Smooth muscle cell of the coronary artery (primary cell): Measurements from ENCODE around the gene AATK. TPM values are rescaled to one million over a fixed set of nuclear protein-coding genes. Genes with fewer than 3 reads are reported as not detected.

ENCODE experiments used
- total RNA-seq: library from RNA; depleted of rRNA; stranded (reverse); fragments of >200 nt; gene quantifications from 2 replicates; pipeline ENCODE4 v1.2.3, GENCODE V29; 2014; ENCODE audit warnings: low replicate concordance

AATK gene, protein sequence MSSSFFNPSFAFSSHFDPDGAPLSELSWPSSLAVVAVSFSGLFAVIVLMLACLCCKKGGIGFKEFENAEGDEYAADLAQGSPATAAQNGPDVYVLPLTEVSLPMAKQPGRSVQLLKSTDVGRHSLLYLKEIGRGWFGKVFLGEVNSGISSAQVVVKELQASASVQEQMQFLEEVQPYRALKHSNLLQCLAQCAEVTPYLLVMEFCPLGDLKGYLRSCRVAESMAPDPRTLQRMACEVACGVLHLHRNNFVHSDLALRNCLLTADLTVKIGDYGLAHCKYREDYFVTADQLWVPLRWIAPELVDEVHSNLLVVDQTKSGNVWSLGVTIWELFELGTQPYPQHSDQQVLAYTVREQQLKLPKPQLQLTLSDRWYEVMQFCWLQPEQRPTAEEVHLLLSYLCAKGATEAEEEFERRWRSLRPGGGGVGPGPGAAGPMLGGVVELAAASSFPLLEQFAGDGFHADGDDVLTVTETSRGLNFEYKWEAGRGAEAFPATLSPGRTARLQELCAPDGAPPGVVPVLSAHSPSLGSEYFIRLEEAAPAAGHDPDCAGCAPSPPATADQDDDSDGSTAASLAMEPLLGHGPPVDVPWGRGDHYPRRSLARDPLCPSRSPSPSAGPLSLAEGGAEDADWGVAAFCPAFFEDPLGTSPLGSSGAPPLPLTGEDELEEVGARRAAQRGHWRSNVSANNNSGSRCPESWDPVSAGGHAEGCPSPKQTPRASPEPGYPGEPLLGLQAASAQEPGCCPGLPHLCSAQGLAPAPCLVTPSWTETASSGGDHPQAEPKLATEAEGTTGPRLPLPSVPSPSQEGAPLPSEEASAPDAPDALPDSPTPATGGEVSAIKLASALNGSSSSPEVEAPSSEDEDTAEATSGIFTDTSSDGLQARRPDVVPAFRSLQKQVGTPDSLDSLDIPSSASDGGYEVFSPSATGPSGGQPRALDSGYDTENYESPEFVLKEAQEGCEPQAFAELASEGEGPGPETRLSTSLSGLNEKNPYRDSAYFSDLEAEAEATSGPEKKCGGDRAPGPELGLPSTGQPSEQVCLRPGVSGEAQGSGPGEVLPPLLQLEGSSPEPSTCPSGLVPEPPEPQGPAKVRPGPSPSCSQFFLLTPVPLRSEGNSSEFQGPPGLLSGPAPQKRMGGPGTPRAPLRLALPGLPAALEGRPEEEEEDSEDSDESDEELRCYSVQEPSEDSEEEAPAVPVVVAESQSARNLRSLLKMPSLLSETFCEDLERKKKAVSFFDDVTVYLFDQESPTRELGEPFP (N-terminal part only)
- under 0.01 and 0.15 TPM in 2 replicates for total RNA-seq

DNA sequence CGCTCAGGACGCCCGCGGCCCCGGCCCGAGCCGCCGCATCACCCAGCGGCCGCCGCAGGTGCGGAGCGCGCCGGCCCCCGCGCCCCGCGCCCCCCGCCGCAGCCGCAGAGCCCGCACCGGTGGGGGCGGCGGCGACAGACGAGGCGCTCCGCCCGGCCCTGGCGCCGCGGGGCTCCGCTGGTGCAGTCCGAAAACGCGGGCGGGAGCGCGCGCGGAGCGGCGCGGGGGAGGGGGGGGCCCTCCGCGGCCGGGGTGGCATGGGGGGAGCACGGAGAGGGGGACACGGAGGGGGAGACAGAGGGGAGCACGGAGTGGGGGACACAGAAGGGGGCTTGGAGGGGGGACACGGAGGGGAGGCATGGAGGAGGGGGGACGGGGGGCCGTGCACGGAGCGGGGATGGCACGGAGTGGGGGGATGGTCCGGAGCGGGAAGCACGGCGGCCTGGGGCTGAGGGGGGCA is at the start of gene AATK:
TSS of gene AATK (minus strand) at position 189 of the 460 bp plus-strand sequence. CDS start 229 bp downstream, outside the sequence.

GRCh38 chr17:81165246-81166032 is 582 bp downstream of the AATK start, which contains the start of gene PVALEF:
Gene PVALEF, plus strand, starts transcription at chr17:81165507. Its CDS starts 15,720 bp downstream, at chr17:81181227.

Other genes starting within 250 kb of the AATK start
- gene CHMP6, start 174.4 kb downstream of the AATK start, total RNA-seq: 11.9 and 13.2 TPM in 2 replicates
- gene BAIAP2, start 131.1 kb downstream of the AATK start, total RNA-seq: 4.5 and 14.0 TPM in 2 replicates
- not detected in 2 replicates for gene PVALEF, start 714 bp downstream of the AATK start, total RNA-seq
- gene CEP131, start 56.7 kb upstream of the AATK start, total RNA-seq: 10.6 and 12.3 TPM in 2 replicates
- gene TEPSIN, start 72.8 kb upstream of the AATK start, total RNA-seq: 5.3 and 8.9 TPM in 2 replicates
- 45.4 and 98.8 TPM in 2 replicates for gene NDUFAF8, start 73.1 kb upstream of the AATK start, total RNA-seq
- 62.0 and 70.7 TPM in 2 replicates for gene SLC38A10, start 129.1 kb upstream of the AATK start, total RNA-seq
- gene BAHCC1, start 229.2 kb upstream of the AATK start, total RNA-seq: 1.6 and 3.8 TPM in 2 replicates